LHCN-M2 (cell line): ENCODE data around the gene TRHDE. TPM values are rescaled to one million over a fixed set of nuclear protein-coding genes. Genes with fewer than 3 reads are reported as not detected.

Experiments
- DNase-seq: peaks from one replicate; pipeline ENCODE4 v3.0.0-alpha.2; 2012; ENCODE audit warnings: low read depth
- total RNA-seq: library from RNA; depleted of rRNA; stranded (reverse); fragments of >200 nt; gene quantifications from 2 replicates; pipeline ENCODE4 v1.2.3, GENCODE V29; 2014

Gene TRHDE
- total RNA-seq, 1 experiment from 2014 or later = not detected

DNA sequence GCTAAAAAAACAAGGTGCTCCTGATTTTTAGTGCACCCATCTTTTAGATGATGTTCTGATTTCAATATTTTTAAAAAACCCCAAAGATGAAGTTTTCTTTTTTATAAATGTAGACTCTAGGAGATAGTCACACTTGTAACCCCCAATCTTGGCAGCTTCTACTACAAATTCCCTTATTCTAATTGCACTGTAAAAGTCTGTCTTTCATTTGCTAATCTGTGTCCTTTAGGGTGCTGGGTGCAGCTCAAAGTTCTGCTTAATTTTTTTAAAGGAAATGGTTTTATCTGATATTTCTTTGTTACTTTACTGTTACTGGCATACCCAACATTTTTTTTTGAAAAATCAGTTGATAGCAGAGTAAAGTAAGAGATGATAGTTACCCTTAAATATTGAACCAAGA lies 172.0 kb downstream of the TRHDE start:
- DNase-seq = no peak

DNA sequence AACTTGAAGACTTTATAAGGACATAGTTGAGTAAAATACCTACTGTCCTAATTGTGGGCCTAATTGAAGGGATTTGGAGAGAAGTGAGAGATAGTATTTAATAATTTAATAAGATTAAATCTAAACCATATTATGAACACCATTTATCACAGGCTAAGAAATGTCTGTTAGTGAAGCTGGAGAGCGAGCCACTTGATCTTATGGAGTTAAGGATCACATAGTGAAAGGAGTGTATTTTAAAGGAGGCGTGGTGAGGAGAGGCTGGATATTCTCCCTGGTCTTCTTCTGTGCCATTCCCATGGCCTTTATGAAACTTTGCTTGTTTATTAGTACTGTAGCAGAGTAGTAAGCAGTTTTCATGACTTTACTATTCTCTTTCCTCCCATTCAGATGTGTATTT lies 172.4 kb downstream of the TRHDE start:
- no peak for DNase-seq

DNA sequence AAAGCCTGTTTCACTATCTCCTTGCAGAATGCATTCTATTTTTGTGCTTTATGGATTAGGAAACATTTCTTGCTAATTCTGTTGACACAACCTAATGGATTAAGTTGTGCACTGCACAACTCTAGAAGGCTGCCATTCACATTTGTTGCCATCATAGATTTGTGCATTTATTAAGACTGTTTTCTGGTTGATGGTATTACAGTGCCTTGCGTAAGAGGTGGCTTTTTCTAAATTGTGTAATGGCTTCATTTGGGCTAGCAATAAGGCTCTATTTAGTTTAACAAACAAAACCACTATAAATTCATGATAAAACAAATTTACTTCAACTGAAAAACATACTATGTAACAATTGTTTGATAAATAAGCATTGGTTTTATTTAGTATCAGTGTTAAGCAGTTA lies 175.9 kb downstream of the TRHDE start:
- DNase-seq = no peak

DNA sequence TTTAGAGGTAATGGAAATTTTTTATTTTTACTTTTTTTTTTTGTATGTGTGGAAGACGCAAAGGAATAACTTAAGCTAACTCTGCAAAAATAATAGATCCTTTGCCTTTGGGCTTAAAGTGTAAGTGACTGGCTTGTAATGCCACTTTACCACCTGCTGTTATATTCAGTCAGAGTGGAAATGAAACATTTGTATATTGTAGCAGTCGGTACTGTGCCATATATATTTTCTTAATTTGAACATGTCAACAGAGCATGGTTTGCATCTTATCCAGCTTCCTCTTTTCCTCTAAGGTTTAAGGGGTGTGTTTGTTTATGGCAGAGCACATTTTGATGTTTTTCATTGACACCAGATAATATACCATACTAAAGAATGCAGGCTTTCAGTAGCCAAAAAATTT lies 176.6 kb downstream of the TRHDE start:
- no peak for DNase-seq

DNA sequence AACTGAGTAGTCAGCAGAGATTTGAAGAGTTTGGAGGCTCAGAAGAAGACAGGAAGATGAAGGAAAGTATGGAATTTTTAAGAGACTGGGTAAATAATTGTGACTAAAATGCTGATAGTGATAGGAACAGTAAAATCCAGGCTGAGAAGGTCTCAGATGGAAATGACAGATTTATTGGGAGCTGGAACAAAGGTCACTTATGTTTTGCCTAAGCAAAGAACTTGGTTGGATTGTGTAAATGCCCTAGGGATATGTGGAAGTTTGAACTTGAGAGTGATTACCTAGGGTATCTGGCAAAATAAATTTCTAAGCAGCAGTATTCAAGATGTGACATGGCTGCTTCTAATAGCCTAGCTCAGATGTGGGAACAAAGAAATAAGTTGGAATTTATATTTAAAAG lies 180.9 kb downstream of the TRHDE start:
- DNase-seq = no peak

DNA sequence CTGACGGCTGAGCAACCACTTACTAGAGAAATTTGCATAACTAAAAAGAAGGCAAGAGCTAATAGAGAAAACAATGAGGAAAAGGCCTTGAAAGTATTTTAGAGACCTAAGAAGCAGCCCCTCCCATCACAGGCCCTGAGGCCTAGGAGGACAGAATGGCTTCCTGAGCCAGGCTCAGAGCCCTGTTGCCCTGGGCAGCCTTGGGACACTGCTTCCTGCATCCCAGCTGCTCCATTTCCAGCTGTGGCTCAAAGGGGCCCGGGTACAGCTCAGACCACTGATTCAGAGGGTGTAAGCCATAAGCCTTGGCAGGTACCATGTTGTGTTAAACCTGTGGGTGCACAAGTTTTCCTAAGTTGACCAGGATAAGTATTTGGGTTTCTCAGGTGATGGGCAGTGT lies 181.4 kb downstream of the TRHDE start:
- no peak for DNase-seq

DNA sequence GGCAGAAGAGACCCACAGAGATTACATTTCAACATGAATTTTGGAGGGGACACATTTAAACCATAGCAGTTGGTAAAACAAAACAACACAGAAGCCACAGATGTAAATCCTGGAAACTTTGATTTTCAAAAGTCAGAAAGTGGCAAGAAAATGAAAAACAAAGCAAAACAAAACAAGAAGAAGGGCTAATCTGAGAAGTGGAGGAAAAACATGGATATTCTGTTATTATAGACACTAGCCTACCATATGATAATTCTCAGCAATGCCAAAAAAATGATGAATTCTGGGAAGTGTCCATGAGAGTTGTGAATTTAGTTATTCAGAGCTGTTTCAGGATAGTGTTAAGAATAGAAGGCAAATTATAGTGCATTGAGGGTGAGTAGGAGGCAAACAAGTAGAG lies 192.3 kb downstream of the TRHDE start:
- DNase-seq = no peak

DNA sequence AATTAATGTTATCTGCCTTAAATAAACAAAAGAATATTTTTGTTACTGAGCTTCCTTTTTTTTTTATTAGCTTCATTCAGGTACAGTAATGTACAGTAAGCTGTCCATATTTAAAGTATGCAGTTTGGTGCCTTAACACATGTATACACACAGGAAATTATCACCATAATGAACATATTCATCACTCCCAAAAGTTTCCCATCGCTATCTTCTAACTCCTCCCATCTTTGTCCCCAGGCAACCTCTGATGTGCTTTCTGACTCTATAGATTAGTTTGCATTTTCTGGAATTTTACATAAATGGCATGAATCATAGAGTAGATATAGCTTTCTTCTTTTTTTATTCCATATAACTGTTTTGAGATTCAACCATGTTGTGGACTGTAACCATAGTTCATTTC lies 193.0 kb downstream of the TRHDE start:
- no peak for DNase-seq

DNA sequence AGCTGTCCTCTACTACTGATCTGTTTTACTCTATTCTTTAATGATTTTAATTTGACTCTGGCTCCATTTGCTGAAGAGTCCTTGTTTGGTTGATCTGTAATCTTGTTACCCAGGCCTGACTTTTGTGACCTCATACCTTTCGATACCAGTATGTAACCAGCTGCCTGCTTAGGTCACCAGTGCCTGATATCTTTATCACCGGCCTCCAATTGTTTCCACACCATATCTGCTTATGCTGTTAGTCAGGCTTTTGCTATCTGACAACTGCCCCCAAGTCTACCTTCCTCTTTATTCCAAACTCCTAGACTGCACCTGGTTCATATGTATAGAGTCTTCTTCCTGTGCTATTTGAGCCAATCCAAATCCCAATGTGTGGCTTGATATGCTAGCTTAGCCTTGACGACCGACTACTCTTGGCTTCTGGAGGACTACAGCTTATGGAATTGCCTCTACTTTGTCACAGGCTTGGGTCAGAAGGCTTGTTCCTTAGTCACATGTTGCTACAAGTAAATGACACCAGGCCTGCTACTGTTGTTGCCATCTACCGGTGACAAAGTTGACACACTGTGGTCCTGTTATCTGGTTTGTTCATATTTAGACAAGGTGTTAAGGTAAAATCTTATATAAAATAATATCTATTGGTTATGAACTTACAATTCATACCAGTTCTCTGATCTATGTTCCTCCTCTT lies 193.9 kb downstream of the TRHDE start:
- no peak for DNase-seq

DNA sequence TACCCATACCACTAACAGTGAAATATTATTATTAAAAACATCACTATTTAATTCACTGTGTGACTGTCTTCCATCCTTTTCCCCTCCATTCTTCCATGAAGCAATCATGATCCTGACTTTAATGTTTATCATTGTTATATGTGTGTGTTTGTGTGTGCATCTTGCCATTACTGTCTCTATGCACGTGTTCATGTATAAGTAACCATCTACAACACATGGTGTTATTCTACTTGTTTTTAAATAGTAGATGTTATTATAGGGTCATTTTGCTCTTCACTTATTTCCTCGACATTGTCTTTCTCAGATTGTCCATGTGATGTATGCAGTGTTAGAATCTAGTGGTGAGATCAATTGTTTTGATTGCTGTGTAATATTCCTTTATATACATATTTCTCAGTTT lies 195.8 kb downstream of the TRHDE start:
- no peak for DNase-seq

DNA sequence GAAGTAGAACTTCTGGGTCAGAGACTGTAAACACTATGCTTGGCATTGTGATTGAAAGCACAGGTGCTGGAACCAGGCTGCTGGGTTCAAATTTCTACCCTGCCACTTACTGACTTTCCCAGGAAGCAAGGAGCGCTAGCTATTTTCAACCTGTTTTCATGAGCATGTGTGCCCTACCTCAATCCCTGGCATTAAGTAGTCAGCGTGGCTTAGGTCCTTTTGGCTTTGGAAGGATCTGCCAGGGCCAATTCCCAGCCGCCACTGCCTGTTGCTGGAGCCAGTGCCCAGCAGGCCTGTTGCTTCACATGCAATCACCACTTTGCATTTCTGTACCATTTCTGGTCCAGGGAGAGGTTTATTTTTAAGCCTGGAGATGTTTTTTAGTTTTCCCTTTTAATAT lies 196.3 kb downstream of the TRHDE start:
- DNase-seq = no peak

DNA sequence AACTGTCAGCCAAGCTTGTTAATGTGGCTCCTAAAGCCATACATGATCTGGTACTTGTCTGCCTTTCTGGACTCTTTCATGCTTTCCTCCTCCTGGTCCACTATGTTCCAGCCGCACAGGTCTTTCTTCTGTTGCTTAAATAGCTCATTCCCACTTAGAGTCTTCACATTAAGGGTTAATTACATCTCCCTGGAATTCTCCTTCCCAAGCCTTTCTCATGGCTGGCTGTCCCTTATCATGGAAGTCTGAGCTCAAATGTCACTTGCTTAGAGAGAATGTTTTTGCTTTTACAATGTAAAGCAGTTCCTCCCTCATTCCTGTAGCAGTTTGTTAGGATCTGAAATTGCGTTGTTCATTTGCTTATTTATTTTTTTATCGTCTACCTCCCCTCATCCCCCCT lies 199.6 kb downstream of the TRHDE start:
- DNase-seq = no peak

DNA sequence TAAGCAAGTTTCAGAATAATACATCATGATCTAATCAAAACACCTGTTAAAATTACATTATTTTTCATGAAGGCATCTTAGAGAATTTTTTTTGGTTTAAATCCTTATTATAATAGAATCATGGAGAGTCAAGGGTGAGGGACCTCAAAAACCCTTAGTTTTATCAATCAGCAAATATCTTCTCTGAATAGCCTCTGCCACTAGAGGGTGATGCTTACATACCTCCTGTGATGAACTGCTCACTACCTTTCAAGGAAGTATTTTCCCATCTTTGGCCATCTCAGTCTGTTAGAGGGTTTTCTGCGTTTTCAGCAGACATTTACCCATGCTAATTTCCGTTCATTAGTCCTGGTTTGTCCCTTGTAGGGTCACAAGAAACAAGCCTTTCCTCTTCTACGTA lies 200.2 kb downstream of the TRHDE start:
- no peak for DNase-seq

DNA sequence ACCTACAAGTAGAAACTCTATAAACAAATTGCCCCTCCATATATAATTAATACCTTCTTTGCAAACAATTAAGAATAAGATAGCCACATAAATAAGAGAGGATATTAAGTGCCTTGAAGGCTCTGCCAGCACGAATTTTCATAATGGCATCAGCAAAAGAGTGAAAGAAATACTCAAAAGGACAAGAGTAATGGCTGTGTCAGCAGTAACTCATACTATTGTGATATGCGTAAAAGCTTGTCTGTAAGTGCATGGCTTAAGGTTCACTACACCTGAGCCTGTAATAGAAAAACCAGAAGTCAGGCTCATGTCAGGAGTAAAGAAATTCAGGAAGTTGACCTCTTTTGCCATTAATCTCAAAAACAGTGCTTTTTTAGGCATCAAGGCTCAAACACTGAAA lies 204.1 kb downstream of the TRHDE start:
- DNase-seq = no peak

DNA sequence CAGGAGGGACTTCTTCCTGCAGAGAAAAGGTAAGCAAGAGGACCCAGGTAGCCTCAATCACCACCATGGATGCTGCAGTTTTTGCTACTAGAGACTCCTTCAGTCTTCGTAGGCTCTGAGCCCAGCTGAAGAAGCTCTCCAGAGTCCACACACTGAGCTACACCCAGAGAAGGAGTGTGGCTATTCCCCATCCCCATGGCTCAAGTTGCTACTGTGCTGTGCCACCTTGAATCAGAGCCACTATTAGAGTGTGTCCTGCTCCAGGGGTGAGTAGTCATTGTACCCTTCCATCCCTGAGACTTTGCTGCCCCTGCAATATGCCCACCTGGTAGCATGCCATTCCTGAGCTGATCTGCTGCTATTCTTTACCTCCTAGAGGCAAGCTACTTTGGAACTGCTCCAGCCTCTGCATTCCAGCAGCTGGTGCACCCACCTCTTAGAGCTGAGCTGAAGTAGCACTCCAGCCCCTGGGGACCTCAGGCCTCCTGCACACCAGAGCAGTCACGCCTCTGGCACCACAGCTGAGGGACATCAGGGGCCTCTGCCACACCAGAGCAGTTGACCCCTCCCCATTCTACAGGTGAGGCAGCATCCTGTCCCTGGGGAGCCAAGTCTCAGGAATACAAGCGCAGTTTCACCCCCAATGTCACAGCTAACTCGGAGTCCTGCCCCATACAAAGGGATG lies 213.0 kb downstream of the TRHDE start:
- DNase-seq = no peak

DNA sequence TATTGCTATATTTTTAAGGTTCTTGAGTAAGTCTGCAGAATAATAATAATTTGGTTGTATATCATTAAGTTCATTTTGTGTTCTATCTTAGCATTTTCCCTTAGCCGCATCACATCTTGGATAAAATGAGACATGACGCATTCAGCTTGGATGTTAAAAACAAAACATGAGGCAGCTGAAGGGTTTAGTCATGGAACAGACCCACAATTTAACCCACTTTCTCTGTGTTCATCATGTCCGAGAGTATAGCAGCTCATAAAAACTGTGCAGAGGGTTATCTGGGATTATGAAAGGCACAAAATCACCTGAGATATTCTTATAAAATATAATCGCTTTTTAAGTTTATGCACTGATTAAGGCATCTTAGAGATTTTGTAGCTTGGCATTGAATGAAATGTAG lies 219.3 kb downstream of the TRHDE start:
- no peak for DNase-seq

DNA sequence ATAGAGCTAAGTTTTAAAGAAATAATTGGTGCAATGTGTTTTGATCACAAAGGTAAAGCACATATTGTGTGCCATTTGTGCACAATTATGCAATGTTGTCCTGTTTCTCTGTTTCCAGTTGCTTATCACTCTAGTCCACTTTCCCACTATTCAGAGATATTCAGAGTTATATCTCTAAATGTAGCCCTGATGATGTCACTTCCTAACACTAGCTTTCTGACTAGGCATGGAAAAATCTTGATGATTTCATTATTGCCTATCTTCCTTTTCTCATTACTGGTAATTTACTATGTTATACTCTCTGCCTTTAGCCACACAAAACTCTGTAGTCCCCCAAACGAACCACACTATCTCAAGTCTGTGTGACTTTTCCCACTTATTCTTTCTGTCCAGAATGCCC lies 221.2 kb downstream of the TRHDE start:
- DNase-seq = no peak

DNA sequence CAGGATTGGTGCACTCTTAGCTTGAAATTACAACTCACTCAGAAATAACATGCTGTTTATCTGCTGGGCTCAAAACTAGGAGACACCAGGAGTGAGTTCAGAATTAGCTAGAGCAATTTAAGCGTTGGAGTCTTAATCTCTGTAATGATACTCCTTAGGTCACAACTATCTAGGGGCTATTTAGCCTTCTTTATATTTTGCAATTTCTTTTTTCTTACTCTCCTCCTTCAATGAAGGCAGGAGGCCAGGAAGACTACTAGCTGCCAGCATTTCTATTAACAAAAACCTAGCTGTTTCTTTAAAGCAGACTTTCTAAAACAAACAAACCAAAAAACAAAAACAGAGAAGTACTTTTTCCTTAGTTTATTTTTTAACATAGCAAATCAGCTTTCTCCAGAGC lies 226.2 kb downstream of the TRHDE start:
- no peak for DNase-seq

DNA sequence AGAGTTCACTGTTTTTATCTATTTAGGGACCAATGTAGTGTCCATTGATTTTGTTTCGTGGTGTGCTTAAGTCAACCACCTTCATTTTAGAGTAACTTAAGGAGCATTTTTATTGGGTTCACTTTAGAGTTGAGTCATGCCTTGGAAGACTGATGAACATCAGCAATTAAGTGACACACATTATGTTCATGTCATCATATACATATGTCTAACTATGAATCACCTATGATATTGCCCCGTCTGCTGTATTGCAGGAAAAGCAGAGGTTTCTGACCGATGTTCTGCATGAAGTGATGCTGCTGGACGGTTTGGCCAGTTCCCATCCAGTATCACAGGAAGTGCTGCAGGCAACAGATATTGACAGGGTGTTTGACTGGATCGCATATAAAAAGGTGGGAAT lies 227.1 kb downstream of the TRHDE start:
- no peak for DNase-seq

DNA sequence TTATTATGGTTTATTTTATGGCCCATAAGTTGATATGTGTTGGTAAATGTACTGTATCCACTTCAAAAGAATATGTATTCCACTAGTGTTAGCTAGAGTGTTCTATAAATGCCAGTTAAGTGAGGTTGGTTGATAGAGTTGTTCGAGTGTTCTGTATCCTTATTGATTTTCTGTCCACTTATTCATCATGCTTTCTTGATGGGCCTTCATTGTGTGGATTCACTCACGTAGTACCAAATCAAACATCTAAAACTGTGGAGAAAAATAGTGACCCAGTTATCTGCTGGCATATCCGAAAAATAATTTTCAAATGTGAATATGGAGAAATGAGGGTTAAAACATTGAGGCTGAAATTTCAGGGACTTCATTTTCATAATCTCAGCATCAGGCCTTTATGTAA lies 230.4 kb downstream of the TRHDE start:
- DNase-seq = no peak

DNA sequence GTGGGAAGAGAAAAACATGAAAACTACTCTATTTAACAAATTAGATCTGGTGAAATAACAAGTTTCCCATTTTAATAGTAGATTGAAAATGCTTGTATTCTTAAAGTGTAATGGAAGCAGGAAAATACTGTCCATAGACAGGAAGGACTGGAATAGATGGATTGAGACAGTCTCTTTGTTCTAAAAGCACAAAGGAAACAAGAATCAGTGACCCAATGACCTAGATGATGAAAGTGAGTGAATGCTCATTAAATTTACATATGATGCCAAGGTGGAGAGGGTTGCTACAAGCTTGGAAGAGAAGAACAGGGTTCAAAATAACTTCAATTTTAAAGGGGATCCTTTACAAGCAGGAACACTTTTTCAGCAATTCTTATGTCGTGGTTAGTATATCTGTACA lies 233.1 kb downstream of the TRHDE start:
- no peak for DNase-seq

DNA sequence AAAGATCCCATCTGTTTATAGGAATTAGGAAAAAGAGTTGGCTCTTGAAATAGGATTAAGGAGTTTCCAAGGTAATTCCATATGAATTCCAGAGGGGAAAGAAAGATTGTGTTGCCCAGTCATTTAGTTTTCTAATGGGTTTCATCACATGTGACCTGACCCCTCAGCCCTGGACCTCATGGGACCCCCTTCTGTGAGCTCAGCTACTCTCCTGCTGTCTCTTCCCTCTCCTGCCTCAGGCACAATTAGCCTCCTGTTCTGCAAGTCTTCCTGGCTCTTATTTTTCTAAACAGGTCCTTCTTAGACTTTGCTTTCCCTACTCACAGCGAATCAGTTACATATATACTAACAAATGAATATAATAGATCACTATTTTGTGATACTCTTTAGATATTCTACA lies 237.7 kb downstream of the TRHDE start:
- no peak for DNase-seq

DNA sequence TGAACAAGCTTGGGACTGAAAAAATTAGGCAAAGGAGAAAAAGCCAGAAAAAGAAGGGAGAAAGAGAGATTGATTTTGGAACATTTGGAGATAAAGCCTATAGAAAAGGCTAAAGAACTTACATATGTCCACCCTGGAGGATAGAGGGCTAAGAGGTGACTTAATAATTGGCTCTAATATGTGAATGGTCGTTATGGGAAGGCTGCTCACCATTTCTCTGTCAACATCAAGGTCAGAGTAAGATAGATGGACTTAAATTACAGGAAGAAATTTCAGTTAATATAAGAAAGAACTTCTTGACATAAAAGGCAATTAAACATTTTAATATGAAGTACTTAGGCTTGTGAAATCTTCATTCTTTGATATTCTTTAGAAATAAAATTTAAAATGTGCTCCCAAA lies 238.6 kb downstream of the TRHDE start:
- no peak for DNase-seq

DNA sequence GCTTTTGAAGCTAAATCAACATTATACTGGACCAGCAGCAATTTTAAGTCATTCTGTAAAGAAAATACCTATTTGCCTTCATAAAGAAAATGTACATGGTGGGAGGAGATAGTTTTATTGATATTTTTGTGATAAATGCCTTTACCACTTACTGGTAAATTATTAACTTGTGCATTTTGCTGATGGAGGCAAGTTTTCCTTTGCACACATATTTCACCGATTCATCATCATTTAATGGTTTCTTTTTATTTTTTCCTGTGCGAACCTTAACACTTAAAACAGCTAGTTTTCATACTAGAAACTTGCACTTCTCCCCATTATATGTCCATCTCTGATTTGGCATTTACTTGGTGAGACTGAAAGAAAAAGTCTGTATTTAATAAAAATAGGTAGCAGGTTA lies 239.3 kb downstream of the TRHDE start:
- DNase-seq = no peak
